ENCODE measurements around the gene CAMSAP2.

Gene CAMSAP2

GRCh38 chr1:200897259-200897658 lies 158.6 kb downstream of the CAMSAP2 start:
- no peak overlapping the region for H3K27ac ChIP-seq
- no peak overlapping the region for H3K4me3 ChIP-seq (IDR thresholded peaks at IDR 0.05; ENCODE audit: insufficient read depth, low read depth, low read length)
- H3K4me2 ChIP-seq, result peak overlapping the region; percentile 86

GRCh38 chr1:200899015-200899386 lies 160.3 kb downstream of the CAMSAP2 start:
- H3K4me1 ChIP-seq (ENCODE audit: low read depth, poor library complexity, severe bottlenecking), result peaks cover 45% of the 10 kb centered on the region
- no peaks in the 10 kb centered on the region for H3K36me3 ChIP-seq (ENCODE audit: insufficient read depth)
- no peaks in the 10 kb centered on the region for H4K20me1 ChIP-seq (ENCODE audit: insufficient read depth)
- H3K27me3 ChIP-seq (ENCODE audit: insufficient read depth, low read depth), result no peaks in the 10 kb centered on the region
- H3K79me2 ChIP-seq (ENCODE audit: insufficient read depth, low read depth), result peaks cover 5% of the 10 kb centered on the region; the same call in 1 of the 2 replicates
- H2AFZ ChIP-seq (ENCODE audit: low read depth), result no peak overlapping the region
- no peak for TF ChIP-seq CTCF (conservative IDR thresholded peaks at IDR 0.05; ENCODE audit: low read depth, low read length)
- H3K27ac ChIP-seq, result no peak overlapping the region
- H3K9ac ChIP-seq, result no peak overlapping the region
- no peak overlapping the region for H3K4me2 ChIP-seq
- H3K4me3 ChIP-seq (IDR thresholded peaks at IDR 0.05; ENCODE audit: insufficient read depth, low read depth, low read length), result no peak overlapping the region

More at GRCh38 chr1:200897259-200897658, 158.6 kb downstream of the CAMSAP2 start:
- Histone ChIP-seq H3K36me3 (ENCODE audit: insufficient read depth) (no peaks in the 10 kb centered on the region), H3K9ac (no peak overlapping the region), H3K79me2 (ENCODE audit: insufficient read depth, low read depth) (peaks cover 16% of the 10 kb centered on the region; the same call in 1 of the 2 replicates), H3K4me1 (ENCODE audit: low read depth, poor library complexity, severe bottlenecking) (peaks cover 62% of the 10 kb centered on the region), H4K20me1 (ENCODE audit: insufficient read depth) (no peaks in the 10 kb centered on the region), H2AFZ (ENCODE audit: low read depth) (no peak overlapping the region), H3K27me3 (ENCODE audit: insufficient read depth, low read depth) (no peaks in the 10 kb centered on the region)
- TF ChIP-seq CTCF (conservative IDR thresholded peaks at IDR 0.05; ENCODE audit: low read depth, low read length), result no peak

GRCh38 chr1:200899451-200899915 lies 160.8 kb downstream of the CAMSAP2 start:
- H3K9ac ChIP-seq, result no peak overlapping the region
- H2AFZ ChIP-seq (ENCODE audit: low read depth), result no peak overlapping the region
- no peak overlapping the region for H3K4me3 ChIP-seq (IDR thresholded peaks at IDR 0.05; ENCODE audit: insufficient read depth, low read depth, low read length)
- H3K27me3 ChIP-seq (ENCODE audit: insufficient read depth, low read depth), result no peaks in the 10 kb centered on the region
- H4K20me1 ChIP-seq (ENCODE audit: insufficient read depth), result no peaks in the 10 kb centered on the region
- peaks cover 40% of the 10 kb centered on the region for H3K4me1 ChIP-seq (ENCODE audit: low read depth, poor library complexity, severe bottlenecking)
- H3K79me2 ChIP-seq (ENCODE audit: insufficient read depth, low read depth), result no peaks in the 10 kb centered on the region
- H3K4me2 ChIP-seq, result no peak overlapping the region
- H3K27ac ChIP-seq, result no peak overlapping the region
- no peak for TF ChIP-seq CTCF (conservative IDR thresholded peaks at IDR 0.05; ENCODE audit: low read depth, low read length)
- no peaks in the 10 kb centered on the region for H3K36me3 ChIP-seq (ENCODE audit: insufficient read depth)

GRCh38 chr1:200899954-200900867 lies 161.5 kb downstream of the CAMSAP2 start:
- Histone ChIP-seq H3K9ac (no peak overlapping the region), H3K4me2 (no peak overlapping the region), H3K4me1 (ENCODE audit: low read depth, poor library complexity, severe bottlenecking) (peaks cover 37% of the 10 kb centered on the region), H3K27ac (no peak overlapping the region), H3K27me3 (ENCODE audit: insufficient read depth, low read depth) (no peaks in the 10 kb centered on the region), H2AFZ (ENCODE audit: low read depth) (no peak overlapping the region), H3K79me2 (ENCODE audit: insufficient read depth, low read depth) (no peaks in the 10 kb centered on the region), H3K4me3 (IDR thresholded peaks at IDR 0.05; ENCODE audit: insufficient read depth, low read depth, low read length) (no peak overlapping the region), H3K36me3 (ENCODE audit: insufficient read depth) (no peaks in the 10 kb centered on the region), H4K20me1 (ENCODE audit: insufficient read depth) (no peaks in the 10 kb centered on the region)
- no peak for TF ChIP-seq CTCF (conservative IDR thresholded peaks at IDR 0.05; ENCODE audit: low read depth, low read length)
